Loucy (cell line): Measurements from ENCODE around the gene CALHM6.

Source experiments
- CTCF ChIP-seq: fragments of 200-600 bp; sonication (generic); conservative IDR thresholded peaks from 2 replicates; pipeline ENCODE4 v1.5.1; 2014; ENCODE audit warnings: mild to moderate bottlenecking, antibody characterized with exemption, low read length
- EZH2phosphoT487 ChIP-seq: fragments of 200-600 bp; IDR thresholded peaks from 2 replicates; pipeline ENCODE4 v1.6.1; 2018; ENCODE audit warnings: antibody characterized with exemption, mild to moderate bottlenecking, moderate library complexity, borderline replicate concordance

- no peak for TF ChIP-seq CTCF
- TF ChIP-seq EZH2phosphoT487 = no peak
Measured at GRCh38 chr6:116449565-116449964, 11.6 kb upstream of the CALHM6 start.
